ENCODE results near the gene NUMA1. TPM values are rescaled to one million over a fixed set of nuclear protein-coding genes. Genes with fewer than 3 reads are reported as not detected.

Gene NUMA1
- total RNA-seq: 144 TPM

DNA sequence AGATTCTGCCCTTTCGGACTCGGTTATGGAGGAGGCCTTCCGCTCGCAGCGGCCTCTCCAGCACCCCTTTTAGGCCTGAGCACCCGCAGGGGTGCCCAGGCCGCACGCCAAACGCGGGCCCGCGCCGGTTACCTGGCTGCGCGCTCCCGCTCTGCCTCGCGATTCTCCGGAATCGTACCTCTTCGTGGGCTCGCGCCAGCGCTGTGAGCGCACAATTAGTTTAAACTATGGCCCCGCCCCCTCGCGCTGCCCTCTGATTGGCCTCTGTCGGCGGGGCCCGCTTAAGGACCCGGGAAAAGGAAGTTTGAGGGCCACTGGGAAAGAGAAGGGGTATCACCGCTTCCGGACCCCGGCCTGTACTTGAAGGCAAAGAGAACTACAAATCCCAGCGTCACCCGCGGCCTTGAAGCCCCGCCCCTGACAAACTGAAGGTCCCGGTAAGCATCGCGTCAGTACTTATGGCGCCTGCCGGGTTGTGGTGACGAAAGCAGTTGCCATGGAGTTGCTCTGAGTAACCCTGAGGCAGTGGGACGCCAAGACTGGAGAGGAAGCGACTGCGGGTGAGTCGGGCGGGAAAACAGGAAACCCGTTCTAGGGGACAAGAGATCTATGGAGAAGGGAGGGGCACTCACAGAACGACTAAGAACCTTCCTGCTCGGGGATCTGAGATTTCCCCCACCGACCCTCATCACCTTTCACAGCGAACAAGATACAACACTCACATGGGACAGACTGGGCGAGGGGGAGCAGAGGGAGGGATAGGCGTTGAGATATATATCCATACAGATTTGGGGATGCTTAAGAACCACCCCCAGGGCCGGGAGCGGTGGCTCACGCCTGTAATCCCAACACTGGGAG, at the start of gene NUMA1, which contains the start of gene LRRC51:
TSS of gene NUMA1 (minus strand) at position 217 of the 858 bp plus-strand sequence. CDS start 44,599 bp downstream, outside the sequence.
TSS of gene LRRC51 (plus strand) at position 525 of the 858 bp plus-strand sequence. CDS start 8,234 bp downstream, outside the sequence.

DNA sequence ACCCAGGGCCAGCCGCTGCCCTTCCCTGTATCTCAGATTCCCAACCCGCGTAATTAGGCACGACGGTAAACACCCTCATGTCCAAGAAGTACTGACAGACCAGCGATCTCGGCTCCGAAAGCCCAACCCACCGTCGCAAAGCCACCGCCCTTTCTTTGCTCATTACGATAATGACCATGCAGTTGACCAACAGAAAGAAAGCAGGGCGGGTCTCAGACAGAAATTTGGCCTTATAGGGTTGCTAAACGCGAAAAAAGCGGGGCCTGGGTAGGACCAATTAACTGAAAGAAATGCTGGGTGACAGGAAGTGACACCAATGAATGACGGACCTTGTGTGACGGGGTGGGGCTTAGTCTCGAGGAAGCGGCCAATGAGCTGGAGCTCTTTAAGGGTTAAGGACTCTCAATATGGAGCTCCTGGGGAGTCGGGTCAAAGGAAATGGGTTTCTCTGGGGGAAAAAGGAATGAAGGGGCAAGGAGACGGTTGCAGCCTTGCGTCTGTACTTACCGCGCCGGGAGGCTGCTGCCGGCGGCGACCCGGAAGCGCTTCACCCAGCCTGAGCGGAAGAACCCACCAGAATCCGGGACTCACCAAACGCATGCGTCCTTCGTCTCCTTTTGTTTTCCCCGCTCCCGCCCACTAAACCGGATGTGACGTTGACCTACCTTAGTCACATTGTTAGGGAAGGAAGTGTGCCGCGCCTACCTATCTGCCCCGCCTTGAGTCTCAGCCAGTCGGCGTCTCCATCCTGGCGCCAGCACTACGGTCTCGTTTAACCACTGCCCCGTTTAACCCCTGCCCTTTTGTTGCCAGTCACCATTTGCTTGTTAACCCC, 32.0 kb upstream of the NUMA1 start, which contains the start of gene ANAPC15:
TSS of gene ANAPC15 (minus strand) at position 553 of the 835 bp plus-strand sequence. CDS start 1,419 bp downstream, outside the sequence.

DNA sequence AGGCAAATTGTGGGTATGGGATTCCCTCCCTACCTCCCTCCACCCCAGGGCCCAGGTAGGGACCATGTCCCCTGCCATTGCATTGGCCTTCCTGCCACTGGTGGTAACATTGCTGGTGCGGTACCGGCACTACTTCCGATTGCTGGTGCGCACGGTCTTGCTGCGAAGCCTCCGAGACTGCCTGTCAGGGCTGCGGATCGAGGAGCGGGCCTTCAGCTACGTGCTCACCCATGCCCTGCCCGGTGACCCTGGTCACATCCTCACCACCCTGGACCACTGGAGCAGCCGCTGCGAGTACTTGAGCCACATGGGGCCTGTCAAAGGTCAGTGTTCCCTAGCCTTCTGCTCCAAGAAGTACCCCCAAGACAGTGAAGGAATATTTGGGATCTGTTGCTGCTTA, 25.5 kb upstream of the NUMA1 start, which contains the start of gene TOMT:
TSS of gene TOMT (plus strand) at position 37 of the 400 bp plus-strand sequence. CDS start at position 65, 28 bp downstream.

DNA sequence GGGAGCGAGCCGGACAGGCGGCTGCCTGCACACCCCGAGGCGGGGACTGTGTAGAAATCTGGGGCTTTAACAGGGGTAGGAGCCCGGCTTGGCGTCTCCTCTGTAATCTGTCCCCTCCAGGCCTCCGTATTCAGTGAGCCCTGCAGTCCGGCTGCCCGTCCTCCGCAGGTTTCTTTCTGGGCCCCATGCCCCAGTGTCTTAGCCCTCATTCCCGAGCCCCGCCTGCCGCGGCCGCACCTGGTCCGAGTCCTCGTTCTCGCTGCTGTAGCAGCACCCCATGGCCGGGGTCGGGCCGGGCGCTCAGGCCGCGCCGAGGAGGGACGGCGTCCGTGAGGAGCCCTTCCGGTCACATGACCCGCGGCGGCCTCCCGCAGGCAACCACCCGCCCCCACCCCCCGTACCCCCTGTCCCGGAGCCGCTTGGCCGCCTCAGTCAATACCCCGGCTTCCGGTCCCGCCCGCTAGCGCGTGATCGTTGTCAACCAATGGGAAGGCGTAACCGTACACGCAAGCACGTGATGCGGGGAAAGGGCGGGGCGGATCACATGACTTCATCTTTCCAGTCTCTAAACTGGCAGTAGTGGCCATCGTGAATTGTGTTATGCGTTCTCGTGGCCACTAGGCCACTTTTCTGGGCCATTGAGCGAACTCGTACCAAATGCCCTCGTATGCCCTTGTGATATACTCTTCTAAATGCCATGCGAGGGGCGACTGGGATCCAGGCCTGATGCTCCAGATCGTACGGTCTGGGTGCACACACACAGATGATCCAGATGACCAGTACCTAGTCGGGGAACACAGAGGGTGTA, 22.8 kb upstream of the NUMA1 start, which contains the start of gene LAMTOR1:
TSS of gene LAMTOR1 (minus strand) at position 352 of the 808 bp plus-strand sequence. CDS start at position 279, 73 bp downstream.

DNA sequence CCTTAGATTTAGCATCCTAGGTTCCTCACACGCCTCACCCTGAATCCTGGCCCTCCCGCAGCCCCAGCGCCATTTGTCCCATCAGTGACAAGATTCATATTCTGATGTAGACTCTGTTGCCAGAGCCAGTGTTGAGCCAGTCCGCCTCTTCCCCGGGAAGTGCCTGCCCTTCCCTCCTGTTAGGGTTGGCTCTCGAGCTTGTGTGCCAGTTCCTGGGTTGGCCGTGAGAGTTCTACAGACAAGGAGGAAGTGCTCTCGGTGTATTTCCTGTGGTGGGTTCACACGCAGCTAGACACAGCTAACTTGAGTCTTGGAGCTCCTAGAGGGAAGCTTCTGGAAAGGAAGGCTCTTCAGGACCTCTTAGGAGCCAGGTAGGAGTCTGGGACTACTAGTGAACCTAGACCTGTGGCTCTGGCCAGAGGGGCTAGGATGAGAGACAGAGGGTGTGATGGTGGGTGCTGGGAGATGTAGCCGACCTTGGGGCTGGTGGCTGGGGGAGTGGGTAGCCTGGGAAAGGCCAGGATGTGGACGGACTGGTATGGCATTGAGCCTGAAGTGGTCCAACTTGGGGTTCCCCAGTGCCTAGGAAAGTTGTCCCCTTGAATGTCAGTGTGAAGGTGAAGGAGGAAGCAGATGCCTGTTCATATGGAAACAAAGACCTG, 81.6 kb downstream of the NUMA1 start, which contains the start of gene IL18BP:
TSS of gene IL18BP (plus strand) at position 261 of the 662 bp plus-strand sequence. CDS start 1,076 bp downstream, outside the sequence.

Small RNA genes lying within 50 kb of the gene (small RNA-seq; reads per million reads assigned to genes)
- gene MIR3165 (not detected), gene RNU6-72P (not detected)

Other genes starting within 250 kb of the NUMA1 start
- not detected for gene DEFB108B, start 247.3 kb downstream of the NUMA1 start, total RNA-seq
- not detected for gene DEFB131B, start 202.1 kb downstream of the NUMA1 start, total RNA-seq
- gene XNDC1N, start 151.9 kb downstream of the NUMA1 start, total RNA-seq: 13.6 TPM
- 27.5 TPM for gene RNF121, start 151.5 kb downstream of the NUMA1 start, total RNA-seq
- gene IL18BP, start 81.6 kb downstream of the NUMA1 start, total RNA-seq: 2.8 TPM
- gene LRRC51, start 308 bp upstream of the NUMA1 start, total RNA-seq: 18.7 TPM
- 60.0 TPM for gene LAMTOR1, start 22.8 kb upstream of the NUMA1 start, total RNA-seq
- not detected for gene TOMT, start 25.4 kb upstream of the NUMA1 start, total RNA-seq
- gene ANAPC15, start 32.2 kb upstream of the NUMA1 start, total RNA-seq: 15.5 TPM
- gene FOLR3, start 55.2 kb upstream of the NUMA1 start, total RNA-seq: not detected
- gene FOLR1, start 111.6 kb upstream of the NUMA1 start, total RNA-seq: 9.2 TPM
- 10.8 TPM for gene FOLR2, start 136.3 kb upstream of the NUMA1 start, total RNA-seq
- gene INPPL1, start 144.2 kb upstream of the NUMA1 start, total RNA-seq: 20.5 TPM
- not detected for gene PHOX2A, start 163.6 kb upstream of the NUMA1 start, total RNA-seq

All from diencephalon (tissue), 1 donor.